SU-DHL-6 (cell line): Measurements from ENCODE around the gene ADPRHL1.

Source experiments
- EZH2phosphoT487 ChIP-seq: fragments of 200-600 bp; sonication (generic), shearing (Covaris generic); conservative IDR thresholded peaks from 2 replicates; pipeline ENCODE4 v1.6.1; 2018; ENCODE audit warnings: mild to moderate bottlenecking, antibody characterized with exemption, low read length, moderate library complexity, mixed read lengths
- TF ChIP-seq, protein P1 (sequence below): fragments of 200-600 bp; sonication (generic); IDR thresholded peaks from one replicate; pipeline ENCODE4 v1.5.1; 2017; ENCODE audit warnings: antibody characterized with exemption, mild to moderate bottlenecking, low read length, moderate library complexity; ENCODE audit not compliant: insufficient read depth, poor library complexity, severe bottlenecking

- TF ChIP-seq, protein P1, sequence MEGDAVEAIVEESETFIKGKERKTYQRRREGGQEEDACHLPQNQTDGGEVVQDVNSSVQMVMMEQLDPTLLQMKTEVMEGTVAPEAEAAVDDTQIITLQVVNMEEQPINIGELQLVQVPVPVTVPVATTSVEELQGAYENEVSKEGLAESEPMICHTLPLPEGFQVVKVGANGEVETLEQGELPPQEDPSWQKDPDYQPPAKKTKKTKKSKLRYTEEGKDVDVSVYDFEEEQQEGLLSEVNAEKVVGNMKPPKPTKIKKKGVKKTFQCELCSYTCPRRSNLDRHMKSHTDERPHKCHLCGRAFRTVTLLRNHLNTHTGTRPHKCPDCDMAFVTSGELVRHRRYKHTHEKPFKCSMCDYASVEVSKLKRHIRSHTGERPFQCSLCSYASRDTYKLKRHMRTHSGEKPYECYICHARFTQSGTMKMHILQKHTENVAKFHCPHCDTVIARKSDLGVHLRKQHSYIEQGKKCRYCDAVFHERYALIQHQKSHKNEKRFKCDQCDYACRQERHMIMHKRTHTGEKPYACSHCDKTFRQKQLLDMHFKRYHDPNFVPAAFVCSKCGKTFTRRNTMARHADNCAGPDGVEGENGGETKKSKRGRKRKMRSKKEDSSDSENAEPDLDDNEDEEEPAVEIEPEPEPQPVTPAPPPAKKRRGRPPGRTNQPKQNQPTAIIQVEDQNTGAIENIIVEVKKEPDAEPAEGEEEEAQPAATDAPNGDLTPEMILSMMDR: no peak
- no peak for TF ChIP-seq EZH2phosphoT487
These were observed 33.6 kb downstream of the ADPRHL1 start for GRCh38 chr13:113419531-113420193.
